ENCODE data around the gene D2HGDH. TPM values are rescaled to one million over a fixed set of nuclear protein-coding genes. Genes with fewer than 3 reads are reported as not detected.

The D2HGDH gene
- total and polyA plus RNA-seq, 7 experiments from 2014 or later = 3.5 to 49.8 (median 32.5) TPM

- no peaks in the 10 kb centered on the region for H3K27me3 ChIP-seq (ENCODE audit: control insufficient read depth in 2 of 2, insufficient read depth in 2 of 2, low read length in 2 of 2)
- Mint-ChIP-seq H3K27ac (no peak overlapping the region), H3K9me3 (peaks cover 0 to 10% (median 0%) of the 10 kb centered on the region in 11 donors), H3K36me3 (peaks cover 5 to 41% (median 19%) of the 10 kb centered on the region in 5 donors), H3K27me3 (no peaks in the 10 kb centered on the region), H3K4me1 (peaks cover 0 to 2% (median 0%) of the 10 kb centered on the region in 7 donors), H3K4me3 (no peak overlapping the region)
- no peak overlapping the region for H3K27ac ChIP-seq (ENCODE audit: low read depth, low read length)
- ATAC-seq (no peak), DNase-seq (no peak)
- H3K9me3 ChIP-seq (ENCODE audit: control insufficient read depth in 2 of 3, low read length in 3 of 3) = peaks cover 0 to 11% (median 0%) of the 10 kb centered on the region in 3 experiments
- ChIA-PET CTCF (no interaction called here), POLR2A (no interaction called here)
- intact Hi-C loops (cut with micrococcal nuclease) = no loop called here
- H3K36me3 ChIP-seq (ENCODE audit: control insufficient read depth in 2 of 3, insufficient read depth in 3 of 3, low read length in 3 of 3) = peaks cover 0 to 66% (median 3%) of the 10 kb centered on the region in 3 experiments
- H3K4me1 ChIP-seq (ENCODE audit: control insufficient read depth in 2 of 2, insufficient read depth in 2 of 2, low read length in 2 of 2) = no peaks in the 10 kb centered on the region
- H3K4me3 ChIP-seq (ENCODE audit: low read length) = no peak overlapping the region
Measured at GRCh38 chr2:241721852-241722251, 12.6 kb upstream of the D2HGDH start.

GRCh38 chr2:241722896-241723454 is 11.5 kb upstream of the D2HGDH start:
- Histone ChIP-seq H3K27ac (ENCODE audit: low read depth, low read length) (no peak overlapping the region), H3K4me3 (ENCODE audit: low read length) (no peak overlapping the region), H3K4me1 (ENCODE audit: control insufficient read depth in 2 of 2, insufficient read depth in 2 of 2, low read length in 2 of 2) (no peaks in the 10 kb centered on the region), H3K27me3 (ENCODE audit: control insufficient read depth in 2 of 2, insufficient read depth in 2 of 2, low read length in 2 of 2) (no peaks in the 10 kb centered on the region), H3K36me3 (ENCODE audit: control insufficient read depth in 2 of 3, insufficient read depth in 3 of 3, low read length in 3 of 3) (peaks cover 0 to 61% (median 3%) of the 10 kb centered on the region in 3 experiments), H3K9me3 (ENCODE audit: control insufficient read depth in 2 of 3, low read length in 3 of 3) (peaks cover 0 to 11% (median 0%) of the 10 kb centered on the region in 3 experiments)
- Mint-ChIP-seq H3K9me3 (peaks cover 0 to 10% (median 0%) of the 10 kb centered on the region in 11 donors), H3K36me3 (peaks cover 5 to 41% (median 19%) of the 10 kb centered on the region in 5 donors), H3K4me3 (no peak overlapping the region), H3K4me1 (peaks cover 0 to 4% (median 0%) of the 10 kb centered on the region in 7 donors), H3K27me3 (no peaks in the 10 kb centered on the region), H3K27ac (no peak overlapping the region)
- ATAC-seq (no peak), DNase-seq (no peak)
- intact Hi-C loops (cut with micrococcal nuclease) = no loop called here
- CTCF ChIA-PET = no interaction called here
- POLR2A ChIA-PET = no interaction called here

GRCh38 chr2:241724259-241724974 is 10.0 kb upstream of the D2HGDH start:
- Histone ChIP-seq H3K4me3 (ENCODE audit: low read length) (no peak overlapping the region), H3K36me3 (ENCODE audit: control insufficient read depth in 2 of 3, insufficient read depth in 3 of 3, low read length in 3 of 3) (peaks cover 0 to 47% (median 3%) of the 10 kb centered on the region in 3 experiments), H3K9me3 (ENCODE audit: control insufficient read depth in 2 of 3, low read length in 3 of 3) (peaks cover 0 to 11% (median 0%) of the 10 kb centered on the region in 3 experiments), H3K4me1 (ENCODE audit: control insufficient read depth in 2 of 2, insufficient read depth in 2 of 2, low read length in 2 of 2) (no peaks in the 10 kb centered on the region), H3K27ac (ENCODE audit: low read depth, low read length) (no peak overlapping the region), H3K27me3 (ENCODE audit: control insufficient read depth in 2 of 2, insufficient read depth in 2 of 2, low read length in 2 of 2) (no peaks in the 10 kb centered on the region)
- ChIA-PET POLR2A (no interaction called here), CTCF (interaction anchor here (1.1 kb wide), 1 partner anchor 153 kb away, joined by 3 read pairs; no protein-coding TSS in a partner anchor)
- Mint-ChIP-seq H3K9me3 (peaks cover 0 to 10% (median 0%) of the 10 kb centered on the region in 11 donors), H3K4me3 (no peak overlapping the region), H3K36me3 (peaks cover 3 to 39% (median 19%) of the 10 kb centered on the region in 5 donors), H3K27ac (no peak overlapping the region), H3K4me1 (peaks cover 0 to 4% (median 0%) of the 10 kb centered on the region in 7 donors), H3K27me3 (no peaks in the 10 kb centered on the region)
- intact Hi-C loops (cut with micrococcal nuclease) = no loop called here
- DNase-seq (peak in 1 of 9 donors; percentile 32), ATAC-seq (no peak)

- peaks cover 0 to 11% (median 0%) of the 10 kb centered on the region in 3 experiments for H3K9me3 ChIP-seq (ENCODE audit: control insufficient read depth in 2 of 3, low read length in 3 of 3)
- peaks cover 0 to 39% (median 3%) of the 10 kb centered on the region in 3 experiments for H3K36me3 ChIP-seq (ENCODE audit: control insufficient read depth in 2 of 3, insufficient read depth in 3 of 3, low read length in 3 of 3)
- ATAC-seq (no peak), DNase-seq (no peak)
- Mint-ChIP-seq H3K4me1 (peaks cover 0 to 8% (median 0%) of the 10 kb centered on the region in 7 donors), H3K27me3 (no peaks in the 10 kb centered on the region), H3K36me3 (peaks cover 0 to 36% (median 19%) of the 10 kb centered on the region in 5 donors), H3K9me3 (peaks cover 0 to 10% (median 0%) of the 10 kb centered on the region in 11 donors), H3K4me3 (no peak overlapping the region), H3K27ac (no peak overlapping the region)
- H3K27ac ChIP-seq (ENCODE audit: low read depth, low read length) = no peak overlapping the region
- no peaks in the 10 kb centered on the region for H3K4me1 ChIP-seq (ENCODE audit: control insufficient read depth in 2 of 2, insufficient read depth in 2 of 2, low read length in 2 of 2)
- POLR2A ChIA-PET = no interaction called here
- CTCF ChIA-PET = interaction anchor here (1.1 kb wide), 1 partner anchor 152 kb away, joined by 3 read pairs; no protein-coding TSS in a partner anchor
- no peaks in the 10 kb centered on the region for H3K27me3 ChIP-seq (ENCODE audit: control insufficient read depth in 2 of 2, insufficient read depth in 2 of 2, low read length in 2 of 2)
- intact Hi-C loops (cut with micrococcal nuclease) = no loop called here
- H3K4me3 ChIP-seq (ENCODE audit: low read length) = no peak overlapping the region
Measured at GRCh38 chr2:241724975-241725870, 9.2 kb upstream of the D2HGDH start.

GRCh38 chr2:241726459-241726858 is 8.0 kb upstream of the D2HGDH start:
- Mint-ChIP-seq H3K36me3 (peaks cover 0 to 30% (median 13%) of the 10 kb centered on the region in 5 donors), H3K27me3 (no peaks in the 10 kb centered on the region), H3K4me1 (peaks cover 0 to 16% (median 9%) of the 10 kb centered on the region in 7 donors), H3K4me3 (no peak overlapping the region), H3K27ac (no peak overlapping the region), H3K9me3 (peaks cover 0 to 10% (median 0%) of the 10 kb centered on the region in 11 donors)
- Histone ChIP-seq H3K9me3 (ENCODE audit: control insufficient read depth in 2 of 3, low read length in 3 of 3) (peaks cover 0 to 11% (median 0%) of the 10 kb centered on the region in 3 experiments), H3K27me3 (ENCODE audit: control insufficient read depth in 2 of 2, insufficient read depth in 2 of 2, low read length in 2 of 2) (no peaks in the 10 kb centered on the region), H3K4me3 (ENCODE audit: low read length) (no peak overlapping the region), H3K4me1 (ENCODE audit: control insufficient read depth in 2 of 2, insufficient read depth in 2 of 2, low read length in 2 of 2) (no peaks in the 10 kb centered on the region), H3K36me3 (ENCODE audit: control insufficient read depth in 2 of 3, insufficient read depth in 3 of 3, low read length in 3 of 3) (peaks cover 0 to 27% (median 3%) of the 10 kb centered on the region in 3 experiments), H3K27ac (ENCODE audit: low read depth, low read length) (no peak overlapping the region)
- intact Hi-C loops (cut with micrococcal nuclease) = no loop called here
- DNase-seq = no peak
- ChIA-PET POLR2A (no interaction called here), CTCF (no interaction called here)
- ATAC-seq = no peak

- CTCF ChIA-PET = no interaction called here
- intact Hi-C loops (cut with micrococcal nuclease) = no loop called here
Measured at GRCh38 chr2:241728000-241728399, 6.4 kb upstream of the D2HGDH start.

More at GRCh38 chr2:241728000-241728399, 6.4 kb upstream of the D2HGDH start:
- Histone ChIP-seq H3K36me3 (ENCODE audit: control insufficient read depth in 2 of 3, insufficient read depth in 3 of 3, low read length in 3 of 3) (peaks cover 0 to 12% (median 3%) of the 10 kb centered on the region in 3 experiments), H3K4me1 (ENCODE audit: control insufficient read depth in 2 of 2, insufficient read depth in 2 of 2, low read length in 2 of 2) (peaks cover 0 to under 1% of the 10 kb centered on the region in 2 donors), H3K27me3 (ENCODE audit: control insufficient read depth in 2 of 2, insufficient read depth in 2 of 2, low read length in 2 of 2) (no peaks in the 10 kb centered on the region), H3K9me3 (ENCODE audit: control insufficient read depth in 2 of 3, low read length in 3 of 3) (peaks cover 0 to 3% (median 0%) of the 10 kb centered on the region in 3 experiments), H3K27ac (ENCODE audit: low read depth, low read length) (no peak overlapping the region), H3K4me3 (ENCODE audit: low read length) (no peak overlapping the region)
- POLR2A ChIA-PET = interaction anchor here (1.5 kb wide), 1 partner anchor 11 kb away, joined by 3 read pairs; no protein-coding TSS in a partner anchor
- no peak for DNase-seq
- Mint-ChIP-seq H3K27ac (peak overlapping the region in 1 of 9 donors; percentile 32), H3K27me3 (no peaks in the 10 kb centered on the region), H3K9me3 (peaks cover 0 to 6% (median 0%) of the 10 kb centered on the region in 11 donors), H3K4me3 (no peak overlapping the region), H3K4me1 (peaks cover 0 to 26% (median 16%) of the 10 kb centered on the region in 7 donors), H3K36me3 (peaks cover 0 to 18% (median 7%) of the 10 kb centered on the region in 5 donors)
- no peak for ATAC-seq

Measured in naive thymus-derived CD4-positive, alpha-beta T cell (primary cell).